Mesenchymal stem cell (in vitro differentiated cells and primary cell): ENCODE measurements around the gene PRMT7.

Experiments
- DNase-seq: peaks from one replicate; pipeline ENCODE4 v3.0.0-alpha.2; 2013
- H2AFZ ChIP-seq: one replicate; pipeline ENCODE4 v1.6.1; 2013; ENCODE audit warnings: low read depth, mild to moderate bottlenecking, control low read depth, inconsistent platforms, low read length, moderate library complexity
- H2AK5ac ChIP-seq: 2 replicates; pipeline ENCODE4 v1.6.1; 2013; ENCODE audit warnings: low read length, moderate library complexity, mild to moderate bottlenecking, inconsistent platforms; ENCODE audit not compliant: severe bottlenecking
- H2BK120ac ChIP-seq: one replicate; pipeline ENCODE4 v1.6.1; 2013; ENCODE audit warnings: low read depth, mild to moderate bottlenecking, inconsistent platforms, low read length, moderate library complexity
- H2BK12ac ChIP-seq, 2 experiments: one replicate each; pipeline ENCODE4 v1.6.1; 2013; ENCODE audit warnings: inconsistent platforms in 2 of 2, low read length in 2 of 2, mild to moderate bottlenecking in 2 of 2, moderate library complexity in 2 of 2, control low read depth in 1 of 2
- H2BK15ac ChIP-seq: one replicate; pipeline ENCODE4 v1.6.1; 2013; ENCODE audit warnings: mild to moderate bottlenecking, low read depth, inconsistent platforms; ENCODE audit not compliant: poor library complexity, severe bottlenecking
- H2BK5ac ChIP-seq: 2 replicates; pipeline ENCODE4 v1.6.1; 2013; ENCODE audit warnings: low read depth, mild to moderate bottlenecking, low read length, control low read depth, inconsistent platforms; ENCODE audit not compliant: poor library complexity, severe bottlenecking
- H3K14ac ChIP-seq, 2 experiments: one replicate each; pipeline ENCODE4 v1.6.1; 2013; ENCODE audit warnings: inconsistent platforms in 2 of 2, low read length in 2 of 2, control low read depth in 1 of 2, mild to moderate bottlenecking in 1 of 2, moderate library complexity in 1 of 2
- H3K18ac ChIP-seq, 2 experiments: one replicate each; pipeline ENCODE4 v1.6.1; 2013; ENCODE audit warnings: inconsistent platforms in 2 of 2, low read length in 2 of 2, control low read depth in 1 of 2, low read depth in 1 of 2, mild to moderate bottlenecking in 1 of 2
- H3K23ac ChIP-seq, 2 experiments: one replicate each; pipeline ENCODE4 v1.6.1; 2013; ENCODE audit warnings: inconsistent platforms in 2 of 2, low read length in 2 of 2, mild to moderate bottlenecking in 2 of 2, moderate library complexity in 2 of 2, control low read depth in 1 of 2
- H3K27ac ChIP-seq: 2 replicates; pipeline ENCODE4 v1.5.1; 2013; ENCODE audit warnings: mild to moderate bottlenecking, moderate library complexity, low read length, control low read depth, inconsistent platforms; ENCODE audit not compliant: poor library complexity, severe bottlenecking
- H3K27me3 ChIP-seq, 2 experiments: 2 replicates each; pipeline versions ENCODE4 v1.6.1 to v1.7.0; 2013; ENCODE audit warnings: low read length in 2 of 2, mild to moderate bottlenecking in 2 of 2, moderate library complexity in 2 of 2, control low read depth in 1 of 2, inconsistent platforms in 1 of 2; ENCODE audit not compliant: control insufficient read depth in 1 of 2, insufficient read depth in 1 of 2
- H3K36me3 ChIP-seq, 2 experiments: 2 replicates each; pipeline versions ENCODE4 v1.6.1 to v1.7.0; 2013; ENCODE audit warnings: low read length in 2 of 2, control low read depth in 1 of 2, inconsistent platforms in 1 of 2, low read depth in 1 of 2, mild to moderate bottlenecking in 1 of 2; ENCODE audit not compliant: insufficient read depth in 2 of 2, control insufficient read depth in 1 of 2
- H3K4ac ChIP-seq, 2 experiments: one replicate each; pipeline ENCODE4 v1.6.1; 2013; ENCODE audit warnings: inconsistent platforms in 2 of 2, low read length in 2 of 2, mild to moderate bottlenecking in 2 of 2, moderate library complexity in 2 of 2, control low read depth in 1 of 2, low read depth in 1 of 2
- H3K4me1 ChIP-seq: 2 replicates; pipeline ENCODE4 v1.6.1; 2013; ENCODE audit warnings: low read depth, low read length, control low read depth; ENCODE audit not compliant: control insufficient read depth, insufficient read depth
- H3K4me2 ChIP-seq: 2 replicates; pipeline ENCODE4 v1.6.1; 2013; ENCODE audit warnings: low read length, mild to moderate bottlenecking, inconsistent platforms; ENCODE audit not compliant: poor library complexity, severe bottlenecking
- H3K4me3 ChIP-seq, 2 experiments: 2 replicates each; pipeline versions ENCODE4 v1.5.1 to v1.7.0; 2013; ENCODE audit warnings: low read length in 2 of 2, mild to moderate bottlenecking in 2 of 2, control low read depth in 1 of 2, low read depth in 1 of 2; ENCODE audit not compliant: insufficient read depth in 1 of 2
- H3K79me1 ChIP-seq: replicated peaks from 2 replicates; pipeline ENCODE4 v1.6.1; 2013; ENCODE audit warnings: mild to moderate bottlenecking, control low read depth, low read length, inconsistent platforms; ENCODE audit not compliant: poor library complexity, severe bottlenecking
- H3K9ac ChIP-seq: 2 replicates; pipeline ENCODE4 v1.7.0; 2013; ENCODE audit warnings: mild to moderate bottlenecking, low read length, moderate library complexity
- H3K9me3 ChIP-seq: 2 replicates; pipeline ENCODE4 v1.7.0; 2013; ENCODE audit warnings: mild to moderate bottlenecking, low read length; ENCODE audit not compliant: control insufficient read depth
- H4K8ac ChIP-seq: one replicate; pipeline ENCODE4 v1.6.1; 2013; ENCODE audit warnings: inconsistent platforms, mild to moderate bottlenecking, low read length, moderate library complexity
- H4K91ac ChIP-seq: one replicate; pipeline ENCODE4 v1.6.1; 2013; ENCODE audit warnings: mild to moderate bottlenecking, low read length, inconsistent platforms
- WGBS: methylation state at CpG from one replicate; pipeline ENCODE4 v1.1.7; 2013; ENCODE audit warnings: mixed read lengths; 5-methylcytosine and 5-hydroxymethylcytosine counted together

PRMT7 gene

GRCh38 chr16:68313116-68313515 is 2.3 kb downstream of the PRMT7 start:
- H2BK120ac ChIP-seq: no peak overlapping the region
- no peak for DNase-seq
- no peak overlapping the region for H3K18ac ChIP-seq
- no peak overlapping the region for H2BK5ac ChIP-seq
- H2AK5ac ChIP-seq: no peak overlapping the region
- peaks cover 8 to 40% of the 10 kb centered on the region in 2 experiments for H3K36me3 ChIP-seq
- H3K14ac ChIP-seq: no peak overlapping the region
- no peak overlapping the region for H4K8ac ChIP-seq
- 84% methylated on average over 4 of the region's 4 CpGs for WGBS
- H4K91ac ChIP-seq: no peak overlapping the region
- H2BK15ac ChIP-seq: no peak overlapping the region
- peaks cover 9% of the 10 kb centered on the region for H3K4me1 ChIP-seq
- no peak overlapping the region for H2AFZ ChIP-seq
- H3K27me3 ChIP-seq: no peaks in the 10 kb centered on the region
- H3K23ac ChIP-seq: no peak overlapping the region
- no peak overlapping the region for H3K4me3 ChIP-seq
- no peak overlapping the region for H2BK12ac ChIP-seq
- H3K4me2 ChIP-seq: no peak overlapping the region
- H3K9me3 ChIP-seq: no peaks in the 10 kb centered on the region
- H3K4ac ChIP-seq: no peak overlapping the region
- H3K9ac ChIP-seq: no peak overlapping the region
- peaks cover 15% of the 10 kb centered on the region for H3K79me1 ChIP-seq
- H3K27ac ChIP-seq: no peak overlapping the region

GRCh38 chr16:68319185-68319908 is 8.5 kb downstream of the PRMT7 start:
- no peaks in the 10 kb centered on the region for H3K9me3 ChIP-seq
- H3K4me3 ChIP-seq: no peak overlapping the region
- no peak overlapping the region for H3K14ac ChIP-seq
- no peak overlapping the region for H3K9ac ChIP-seq
- H3K36me3 ChIP-seq: peaks cover 32 to 73% of the 10 kb centered on the region in 2 experiments
- H3K23ac ChIP-seq: no peak overlapping the region
- H2BK15ac ChIP-seq: no peak overlapping the region
- DNase-seq: no peak
- H2AFZ ChIP-seq: no peak overlapping the region
- no peak overlapping the region for H3K27ac ChIP-seq
- H2AK5ac ChIP-seq: no peak overlapping the region
- H4K8ac ChIP-seq: no peak overlapping the region
- no peak overlapping the region for H3K4ac ChIP-seq
- no peak overlapping the region for H4K91ac ChIP-seq
- no peaks in the 10 kb centered on the region for H3K27me3 ChIP-seq
- peaks cover 3% of the 10 kb centered on the region for H3K4me1 ChIP-seq
- H3K18ac ChIP-seq: no peak overlapping the region
- H2BK5ac ChIP-seq: no peak overlapping the region
- WGBS: 98% methylated on average over 6 of the region's 6 CpGs
- no peak overlapping the region for H3K4me2 ChIP-seq
- H2BK12ac ChIP-seq: no peak overlapping the region
- H3K79me1 ChIP-seq: peaks cover 23% of the 10 kb centered on the region
- H2BK120ac ChIP-seq: no peak overlapping the region

- no peaks in the 10 kb centered on the region for H3K4me1 ChIP-seq
- no peak overlapping the region for H2BK120ac ChIP-seq
- no peak overlapping the region for H2BK12ac ChIP-seq
- no peak overlapping the region for H3K23ac ChIP-seq
- H3K27me3 ChIP-seq: no peaks in the 10 kb centered on the region
- WGBS: 96% methylated on average over 5 of the region's 5 CpGs
- no peak overlapping the region for H3K14ac ChIP-seq
- no peak overlapping the region for H2BK15ac ChIP-seq
- no peak overlapping the region for H3K9ac ChIP-seq
- no peak overlapping the region for H2AFZ ChIP-seq
- H3K27ac ChIP-seq: no peak overlapping the region
- DNase-seq: no peak
- peaks cover 38 to 66% of the 10 kb centered on the region in 2 experiments for H3K36me3 ChIP-seq
- H3K9me3 ChIP-seq: no peaks in the 10 kb centered on the region
- peaks cover 11% of the 10 kb centered on the region for H3K79me1 ChIP-seq
- no peak overlapping the region for H4K8ac ChIP-seq
- H2BK5ac ChIP-seq: no peak overlapping the region
- no peak overlapping the region for H3K4me2 ChIP-seq
- no peak overlapping the region for H2AK5ac ChIP-seq
- H3K18ac ChIP-seq: no peak overlapping the region
- H4K91ac ChIP-seq: no peak overlapping the region
- H3K4ac ChIP-seq: no peak overlapping the region
- no peak overlapping the region for H3K4me3 ChIP-seq
Measured at GRCh38 chr16:68324336-68324735, 13.5 kb downstream of the PRMT7 start.

GRCh38 chr16:68324780-68325357 is 14.1 kb downstream of the PRMT7 start:
- Histone ChIP-seq H2BK15ac (no peak overlapping the region), H2AK5ac (no peak overlapping the region), H3K27ac (no peak overlapping the region), H3K4me1 (no peaks in the 10 kb centered on the region), H3K79me1 (peaks cover 8% of the 10 kb centered on the region), H3K9me3 (no peaks in the 10 kb centered on the region), H3K36me3 (peaks cover 36 to 64% of the 10 kb centered on the region in 2 experiments), H3K14ac (no peak overlapping the region), H3K27me3 (no peaks in the 10 kb centered on the region), H3K4me2 (no peak overlapping the region), H2AFZ (no peak overlapping the region), H2BK12ac (no peak overlapping the region), H2BK120ac (no peak overlapping the region), H3K18ac (no peak overlapping the region), H2BK5ac (no peak overlapping the region), H4K91ac (no peak overlapping the region), H3K9ac (no peak overlapping the region), H3K4ac (no peak overlapping the region), H3K23ac (no peak overlapping the region), H4K8ac (no peak overlapping the region), H3K4me3 (no peak overlapping the region)
- no peak for DNase-seq
- 91% methylated on average over 8 of the region's 8 CpGs for WGBS
